ENCODE measurements around the gene KBTBD6.

Gene KBTBD6

DNA sequence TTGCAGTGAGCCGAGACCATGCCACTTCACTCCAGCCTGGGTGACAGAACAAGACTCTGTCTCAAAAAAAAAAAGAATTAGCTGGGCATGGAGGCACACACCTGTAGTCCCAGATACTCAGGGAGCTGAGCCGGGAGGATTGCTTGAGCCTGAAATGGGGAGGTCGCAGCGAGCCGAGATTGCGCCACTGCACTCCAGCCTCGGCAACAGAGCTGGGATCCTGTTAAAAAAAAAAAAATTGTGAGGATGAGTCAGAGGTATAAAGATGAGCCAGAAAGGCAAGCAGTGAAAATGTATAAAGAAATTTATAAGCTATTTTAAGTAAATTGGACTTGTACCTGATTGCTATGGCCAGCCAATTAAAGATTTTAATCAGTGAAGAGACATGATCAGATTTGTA, 21.1 kb downstream of the KBTBD6 start:
- CTCF ChIA-PET: interaction anchor here (0.6 kb wide), 1 partner anchor 67 kb away, joined by 3 read pairs; no protein-coding TSS in a partner anchor

More for the DNA sequence above, 21.1 kb downstream of the KBTBD6 start:
- no peak overlapping the region for H3K27ac ChIP-seq (ENCODE audit: extremely low read depth, low read depth, low read length)
- H3K4me3 ChIP-seq (ENCODE audit: low read depth, low read length): no peak overlapping the region
- H3K36me3 ChIP-seq (ENCODE audit: control insufficient read depth in 2 of 2, insufficient read depth in 1 of 2, low read length in 2 of 2): no peaks in the 10 kb centered on the region; a peak in 1 of 3 replicates
- POLR2A ChIA-PET: no interaction called here
- no peaks in the 10 kb centered on the region for H3K4me1 ChIP-seq (ENCODE audit: control insufficient read depth, insufficient read depth, low read length)
- TF ChIP-seq ZNF707 (tag by site-specific recombination; IDR thresholded peaks at IDR 0.05) (no peak), ZNF654 (tag by site-specific recombination; IDR thresholded peaks at IDR 0.05; ENCODE audit: low read depth) (no peak), ZBTB20 (tag by site-specific recombination; IDR thresholded peaks at IDR 0.05) (no peak), ZSCAN16 (tag by site-specific recombination; IDR thresholded peaks at IDR 0.05) (no peak), ZNF10 (tag by site-specific recombination; IDR thresholded peaks at IDR 0.05) (no peak), ZNF404 (tag by site-specific recombination; IDR thresholded peaks at IDR 0.05) (no peak), ZFP41 (tag by site-specific recombination; IDR thresholded peaks at IDR 0.05; ENCODE audit: borderline replicate concordance) (no peak), MZF1 (tag by site-specific recombination; IDR thresholded peaks at IDR 0.05; ENCODE audit: borderline replicate concordance) (no peak), WT1 (tag by site-specific recombination; IDR thresholded peaks at IDR 0.05) (no peak), ZNF423 (tag by site-specific recombination; IDR thresholded peaks at IDR 0.05) (no peak), ZIC2 (tag by site-specific recombination; IDR thresholded peaks at IDR 0.05) (no peak), ZNF426 (tag by site-specific recombination; IDR thresholded peaks at IDR 0.05) (no peak), ZNF140 (tag by site-specific recombination; IDR thresholded peaks at IDR 0.05) (no peak), ZNF624 (tag by site-specific recombination; IDR thresholded peaks at IDR 0.05) (no peak), ZNF184 (tag by site-specific recombination; IDR thresholded peaks at IDR 0.05) (no peak)
- TF ChIP-seq, protein P1, sequence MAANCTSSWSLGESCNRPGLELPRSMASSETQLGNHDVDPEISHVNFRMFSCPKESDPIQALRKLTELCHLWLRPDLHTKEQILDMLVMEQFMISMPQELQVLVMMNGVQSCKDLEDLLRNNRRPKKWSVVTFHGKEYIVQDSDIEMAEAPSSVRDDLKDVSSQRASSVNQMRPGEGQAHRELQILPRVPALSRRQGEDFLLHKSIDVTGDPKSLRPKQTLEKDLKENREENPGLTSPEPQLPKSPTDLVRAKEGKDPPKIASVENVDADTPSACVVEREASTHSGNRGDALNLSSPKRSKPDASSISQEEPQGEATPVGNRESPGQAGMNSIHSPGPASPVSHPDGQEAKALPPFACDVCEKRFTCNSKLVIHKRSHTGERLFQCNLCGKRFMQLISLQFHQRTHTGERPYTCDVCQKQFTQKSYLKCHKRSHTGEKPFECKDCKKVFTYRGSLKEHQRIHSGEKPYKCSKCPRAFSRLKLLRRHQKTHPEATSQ (tag by site-specific recombination; IDR thresholded peaks at IDR 0.05): no peak
- TF ChIP-seq, protein P2, sequence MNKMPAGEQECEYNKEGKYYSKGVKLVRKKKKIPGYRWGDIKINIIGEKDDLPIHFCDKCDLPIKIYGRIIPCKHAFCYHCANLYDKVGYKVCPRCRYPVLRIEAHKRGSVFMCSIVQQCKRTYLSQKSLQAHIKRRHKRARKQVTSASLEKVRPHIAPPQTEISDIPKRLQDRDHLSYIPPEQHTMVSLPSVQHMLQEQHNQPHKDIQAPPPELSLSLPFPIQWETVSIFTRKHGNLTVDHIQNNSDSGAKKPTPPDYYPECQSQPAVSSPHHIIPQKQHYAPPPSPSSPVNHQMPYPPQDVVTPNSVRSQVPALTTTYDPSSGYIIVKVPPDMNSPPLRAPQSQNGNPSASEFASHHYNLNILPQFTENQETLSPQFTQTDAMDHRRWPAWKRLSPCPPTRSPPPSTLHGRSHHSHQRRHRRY (tag by site-specific recombination; IDR thresholded peaks at IDR 0.05): no peak
- TF ChIP-seq, protein P3, sequence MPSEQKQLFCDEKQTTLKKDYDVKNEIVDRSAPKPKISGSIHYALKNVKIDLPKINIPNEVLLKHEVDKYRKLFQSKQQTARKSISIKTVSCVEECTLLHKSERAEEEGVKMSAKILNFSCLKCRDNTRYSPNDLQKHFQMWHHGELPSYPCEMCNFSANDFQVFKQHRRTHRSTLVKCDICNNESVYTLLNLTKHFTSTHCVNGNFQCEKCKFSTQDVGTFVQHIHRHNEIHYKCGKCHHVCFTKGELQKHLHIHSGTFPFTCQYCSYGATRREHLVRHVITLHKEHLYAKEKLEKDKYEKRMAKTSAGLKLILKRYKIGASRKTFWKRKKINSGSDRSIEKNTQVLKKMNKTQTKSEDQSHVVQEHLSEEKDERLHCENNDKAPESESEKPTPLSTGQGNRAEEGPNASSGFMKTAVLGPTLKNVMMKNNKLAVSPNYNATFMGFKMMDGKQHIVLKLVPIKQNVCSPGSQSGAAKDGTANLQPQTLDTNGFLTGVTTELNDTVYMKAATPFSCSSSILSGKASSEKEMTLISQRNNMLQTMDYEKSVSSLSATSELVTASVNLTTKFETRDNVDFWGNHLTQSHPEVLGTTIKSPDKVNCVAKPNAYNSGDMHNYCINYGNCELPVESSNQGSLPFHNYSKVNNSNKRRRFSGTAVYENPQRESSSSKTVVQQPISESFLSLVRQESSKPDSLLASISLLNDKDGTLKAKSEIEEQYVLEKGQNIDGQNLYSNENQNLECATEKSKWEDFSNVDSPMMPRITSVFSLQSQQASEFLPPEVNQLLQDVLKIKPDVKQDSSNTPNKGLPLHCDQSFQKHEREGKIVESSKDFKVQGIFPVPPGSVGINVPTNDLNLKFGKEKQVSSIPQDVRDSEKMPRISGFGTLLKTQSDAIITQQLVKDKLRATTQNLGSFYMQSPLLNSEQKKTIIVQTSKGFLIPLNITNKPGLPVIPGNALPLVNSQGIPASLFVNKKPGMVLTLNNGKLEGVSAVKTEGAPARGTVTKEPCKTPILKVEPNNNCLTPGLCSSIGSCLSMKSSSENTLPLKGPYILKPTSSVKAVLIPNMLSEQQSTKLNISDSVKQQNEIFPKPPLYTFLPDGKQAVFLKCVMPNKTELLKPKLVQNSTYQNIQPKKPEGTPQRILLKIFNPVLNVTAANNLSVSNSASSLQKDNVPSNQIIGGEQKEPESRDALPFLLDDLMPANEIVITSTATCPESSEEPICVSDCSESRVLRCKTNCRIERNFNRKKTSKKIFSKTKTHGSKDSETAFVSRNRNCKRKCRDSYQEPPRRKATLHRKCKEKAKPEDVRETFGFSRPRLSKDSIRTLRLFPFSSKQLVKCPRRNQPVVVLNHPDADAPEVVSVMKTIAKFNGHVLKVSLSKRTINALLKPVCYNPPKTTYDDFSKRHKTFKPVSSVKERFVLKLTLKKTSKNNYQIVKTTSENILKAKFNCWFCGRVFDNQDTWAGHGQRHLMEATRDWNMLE (tag by site-specific recombination; conservative IDR thresholded peaks at IDR 0.05; ENCODE audit: low read depth): no peak
- TF ChIP-seq, protein P4, sequence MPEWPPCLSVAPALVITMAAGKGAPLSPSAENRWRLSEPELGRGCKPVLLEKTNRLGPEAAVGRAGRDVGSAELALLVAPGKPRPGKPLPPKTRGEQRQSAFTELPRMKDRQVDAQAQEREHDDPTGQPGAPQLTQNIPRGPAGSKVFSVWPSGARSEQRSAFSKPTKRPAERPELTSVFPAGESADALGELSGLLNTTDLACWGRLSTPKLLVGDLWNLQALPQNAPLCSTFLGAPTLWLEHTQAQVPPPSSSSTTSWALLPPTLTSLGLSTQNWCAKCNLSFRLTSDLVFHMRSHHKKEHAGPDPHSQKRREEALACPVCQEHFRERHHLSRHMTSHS (tag by site-specific recombination; IDR thresholded peaks at IDR 0.05): no peak
- TF ChIP-seq, protein P5, sequence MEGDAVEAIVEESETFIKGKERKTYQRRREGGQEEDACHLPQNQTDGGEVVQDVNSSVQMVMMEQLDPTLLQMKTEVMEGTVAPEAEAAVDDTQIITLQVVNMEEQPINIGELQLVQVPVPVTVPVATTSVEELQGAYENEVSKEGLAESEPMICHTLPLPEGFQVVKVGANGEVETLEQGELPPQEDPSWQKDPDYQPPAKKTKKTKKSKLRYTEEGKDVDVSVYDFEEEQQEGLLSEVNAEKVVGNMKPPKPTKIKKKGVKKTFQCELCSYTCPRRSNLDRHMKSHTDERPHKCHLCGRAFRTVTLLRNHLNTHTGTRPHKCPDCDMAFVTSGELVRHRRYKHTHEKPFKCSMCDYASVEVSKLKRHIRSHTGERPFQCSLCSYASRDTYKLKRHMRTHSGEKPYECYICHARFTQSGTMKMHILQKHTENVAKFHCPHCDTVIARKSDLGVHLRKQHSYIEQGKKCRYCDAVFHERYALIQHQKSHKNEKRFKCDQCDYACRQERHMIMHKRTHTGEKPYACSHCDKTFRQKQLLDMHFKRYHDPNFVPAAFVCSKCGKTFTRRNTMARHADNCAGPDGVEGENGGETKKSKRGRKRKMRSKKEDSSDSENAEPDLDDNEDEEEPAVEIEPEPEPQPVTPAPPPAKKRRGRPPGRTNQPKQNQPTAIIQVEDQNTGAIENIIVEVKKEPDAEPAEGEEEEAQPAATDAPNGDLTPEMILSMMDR (tag by site-specific recombination; IDR thresholded peaks at IDR 0.05): no peak
- H3K9me3 ChIP-seq (ENCODE audit: control insufficient read depth, insufficient read depth, low read depth, low read length): no peaks in the 10 kb centered on the region
